OCI-LY7 (cell line): ENCODE results near the gene AGR2. TPM values are rescaled to one million over a fixed set of nuclear protein-coding genes. Genes with fewer than 3 reads are reported as not detected.

ENCODE experiments used
- BruUV-seq: library from RNA; stranded (reverse); fragments of 400-500 nt; replicated peaks from 2 replicates; lab custom pipeline; 2021; lab: Mats Ljungman, UMichigan
- CTCF ChIA-PET: fragments of 300-600 bp; sonication (Branson Sonifier 250); formaldehyde crosslinking; loops from one replicate; lab custom pipeline; 2022; ENCODE audit warnings: antibody characterized with exemption; ENCODE audit not compliant: unreplicated experiment; lab: Charles Lee
- POLR2A ChIA-PET: fragments of 300-600 bp; sonication (Branson Sonifier 250); formaldehyde crosslinking; loops from one replicate; lab custom pipeline; 2022; ENCODE audit warnings: antibody characterized with exemption; lab: Charles Lee
- DNase-seq: peaks from one replicate; pipeline ENCODE4 v3.0.0-alpha.2; 2015; ENCODE audit warnings: low spot score
- H2AFZ ChIP-seq: fragments of 200-600 bp; sonication (generic), shearing (Covaris generic); 2 replicates; pipeline ENCODE4 v1.6.1; 2014; ENCODE audit warnings: mild to moderate bottlenecking, antibody characterized with exemption, low read length, moderate library complexity
- H3K27ac ChIP-seq: fragments of 200-600 bp; sonication (generic); 2 replicates; pipeline ENCODE4 v1.5.1; 2014; ENCODE audit warnings: mixed run types, low read depth, mild to moderate bottlenecking, moderate library complexity, low read length, inconsistent platforms; ENCODE audit not compliant: poor library complexity, severe bottlenecking
- H3K36me3 ChIP-seq: fragments of 200-600 bp; sonication (generic); 2 replicates; pipeline ENCODE4 v1.6.1; 2014; ENCODE audit warnings: mild to moderate bottlenecking, antibody characterized with exemption, low read length, moderate library complexity, mixed read lengths; ENCODE audit not compliant: insufficient read depth
- H3K4me1 ChIP-seq: fragments of 200-600 bp; sonication (generic); 2 replicates; pipeline ENCODE4 v1.5.1; 2014; ENCODE audit warnings: mild to moderate bottlenecking, low read length; ENCODE audit not compliant: insufficient read depth, poor library complexity, severe bottlenecking
- H3K4me2 ChIP-seq: fragments of 200-600 bp; sonication (generic); 2 replicates; pipeline ENCODE4 v1.6.1; 2014; ENCODE audit warnings: mild to moderate bottlenecking, low read length
- H3K4me3 ChIP-seq: fragments of 200-600 bp; sonication (generic); 2 replicates; pipeline ENCODE4 v1.5.1; 2014; ENCODE audit warnings: mild to moderate bottlenecking, low read depth, low read length; ENCODE audit not compliant: poor library complexity, severe bottlenecking
- H3K79me2 ChIP-seq: fragments of 200-600 bp; sonication (generic); 2 replicates; pipeline ENCODE4 v1.6.1; 2016; ENCODE audit warnings: low read depth, mild to moderate bottlenecking, low read length, moderate library complexity, mixed read lengths; ENCODE audit not compliant: insufficient read depth
- H3K9me2 ChIP-seq: fragments of 200-600 bp; sonication (generic); 2 replicates; pipeline ENCODE4 v1.6.1; 2016; ENCODE audit warnings: mild to moderate bottlenecking, low read length, mixed read lengths; ENCODE audit not compliant: insufficient read depth
- H3K9me3 ChIP-seq: fragments of 200-600 bp; sonication (generic); 2 replicates; pipeline ENCODE4 v1.6.1; 2014; ENCODE audit warnings: mild to moderate bottlenecking, mixed run types, low read length, mixed read lengths
- H4K20me1 ChIP-seq: fragments of 200-600 bp; sonication (generic); 2 replicates; pipeline ENCODE4 v1.6.1; 2014; ENCODE audit warnings: mild to moderate bottlenecking, antibody characterized with exemption, low read length, moderate library complexity, mixed read lengths; ENCODE audit not compliant: insufficient read depth
- CTCF ChIP-seq: fragments of 200-600 bp; sonication (generic); conservative IDR thresholded peaks from 2 replicates; pipeline ENCODE4 v1.5.1; 2014; ENCODE audit warnings: mild to moderate bottlenecking, antibody characterized with exemption, low read length, moderate library complexity, mixed read lengths
- EZH2phosphoT487 ChIP-seq: fragments of 200-600 bp; sonication (generic); IDR thresholded peaks from 2 replicates; pipeline ENCODE4 v1.6.1; 2018; ENCODE audit warnings: low read depth, borderline replicate concordance, mild to moderate bottlenecking, mixed run types, antibody characterized with exemption, low read length, moderate library complexity, mixed read lengths
- intact Hi-C: fragments of 100-400 bp; cut with micrococcal nuclease; formaldehyde crosslinking; loops from one replicate; pipeline ENCODE4 v1.10.0; 2022; ENCODE audit not compliant: unreplicated experiment
- total RNA-seq, 2 experiments: library from RNA; depleted of rRNA in 1 of 2; stranded (reverse); fragments of >200 nt in 1 of 2; shearing (Covaris generic) in 1 of 2; gene quantifications; 2 replicates each; pipeline ENCODE4 v1.2.3, GENCODE V29; 2014 to 2022

Gene AGR2
- total RNA-seq, 2 experiments from 2014 or later = not detected

- POLR2A ChIA-PET = interaction anchor here (0.6 kb wide), 1 partner anchor 323 kb away, joined by 3 read pairs; no protein-coding TSS in a partner anchor
- no peaks in the 10 kb centered on the region for H3K36me3 ChIP-seq
- H4K20me1 ChIP-seq = no peaks in the 10 kb centered on the region
- no peaks in the 10 kb centered on the region for H3K9me2 ChIP-seq
- intact Hi-C loops = no loop called here
- DNase-seq = no peak
- H3K4me2 ChIP-seq = no peak overlapping the region
- H3K9me3 ChIP-seq = no peaks in the 10 kb centered on the region
- BruUV-seq = no TSS peak
- TF ChIP-seq CTCF = no peak
- no peak for TF ChIP-seq EZH2phosphoT487
- CTCF ChIA-PET = no interaction called here
- no peak overlapping the region for H3K27ac ChIP-seq
- no peaks in the 10 kb centered on the region for H3K79me2 ChIP-seq
- H3K4me3 ChIP-seq = no peak overlapping the region
- no peaks in the 10 kb centered on the region for H3K4me1 ChIP-seq
- no peak overlapping the region for H2AFZ ChIP-seq
These were observed 31.7 kb upstream of the AGR2 start for GRCh38 chr7:16836481-16836880.

- CTCF ChIA-PET = no interaction called here
- H3K4me1 ChIP-seq = no peaks in the 10 kb centered on the region
- intact Hi-C loops = no loop called here
These were observed 28.6 kb upstream of the AGR2 start for GRCh38 chr7:16833373-16833772.

More at GRCh38 chr7:16833373-16833772, 28.6 kb upstream of the AGR2 start:
- H3K79me2 ChIP-seq = no peaks in the 10 kb centered on the region
- H3K9me3 ChIP-seq = no peaks in the 10 kb centered on the region
- no TSS peak for BruUV-seq
- H4K20me1 ChIP-seq = no peaks in the 10 kb centered on the region
- H3K4me3 ChIP-seq = no peak overlapping the region
- POLR2A ChIA-PET = no interaction called here
- no peak overlapping the region for H2AFZ ChIP-seq
- no peak overlapping the region for H3K27ac ChIP-seq
- H3K9me2 ChIP-seq = no peaks in the 10 kb centered on the region
- no peak for DNase-seq
- no peaks in the 10 kb centered on the region for H3K36me3 ChIP-seq
- no peak overlapping the region for H3K4me2 ChIP-seq
- TF ChIP-seq EZH2phosphoT487 = no peak
- no peak for TF ChIP-seq CTCF
